HepG2 (cell line): ENCODE results near the gene MAN2B2. TPM values are rescaled to one million over a fixed set of nuclear protein-coding genes. Genes with fewer than 3 reads are reported as not detected.

Experiments
- ATAC-seq: fragments of 200-7000 bp; cut with Tn5 transposase; 3 replicates; pipeline ENCODE4 v1.9.1; 2020; ENCODE audit warnings: mild to moderate bottlenecking, moderate library complexity
- BruUV-seq: library from RNA; stranded (reverse); fragments of 400-500 nt; replicated peaks from 2 replicates; lab custom pipeline; 2021; lab: Mats Ljungman, UMichigan
- CTCF ChIA-PET: fragments of 300-600 bp; formaldehyde crosslinking; extraction: SDS; loops from one replicate; lab custom pipeline; 2021; ENCODE audit warnings: low total read pairs, inconsistent platforms, low intra/inter-chr PET ratio; lab: Yijun Ruan, JAX
- POLR2A ChIA-PET: fragments of 350-600 bp; sonication (Branson Sonifier 250); formaldehyde crosslinking; loops from one replicate; lab custom pipeline; 2020; ENCODE audit warnings: antibody characterized with exemption, inconsistent platforms; lab: Yijun Ruan, JAX
- DNase-seq: peaks from one replicate; pipeline ENCODE4 v3.0.0-alpha.2; 2015; ENCODE audit warnings: low spot score
- FAIRE-seq: peaks from 3 replicates; lab custom pipeline; 2011; peaks lifted over from hg19 to GRCh38; lab: Jason Lieb, UNC
- H2AFZ ChIP-seq: one replicate; pipeline ENCODE4 v1.6.1; 2011; ENCODE audit warnings: low read length, inconsistent platforms
- H3K27ac ChIP-seq: fragments of 300-600 bp; 3 replicates; pipeline ENCODE4 v1.8.0; 2011; ENCODE audit warnings: mixed run types, mild to moderate bottlenecking, mixed read lengths, low read length, inconsistent platforms; ENCODE audit not compliant: insufficient read depth; ENCODE audit errors: extremely low read length
- H3K27me3 ChIP-seq, 2 experiments: fragments of 200-600 bp in 1 of 2; 2 replicates in 1 of 2; 3 replicates in 1 of 2; pipeline versions ENCODE4 v1.6.0 to v1.8.0; 2011; ENCODE audit warnings: low read length in 2 of 2, mild to moderate bottlenecking in 2 of 2, moderate library complexity in 2 of 2, inconsistent platforms in 1 of 2; ENCODE audit not compliant: insufficient read depth in 2 of 2, control insufficient read depth in 1 of 2
- H3K36me3 ChIP-seq, 2 experiments: fragments of 200-600 bp in 1 of 2; replicated peaks in 1 of 2; 2 replicates in 1 of 2; 3 replicates in 1 of 2; pipeline versions ENCODE4 v1.5.1 to v1.8.0; 2011; ENCODE audit warnings: low read length in 2 of 2, inconsistent platforms in 1 of 2; ENCODE audit not compliant: insufficient read depth in 2 of 2, control insufficient read depth in 1 of 2
- H3K4me1 ChIP-seq: 2 replicates; pipeline ENCODE4 v1.5.1; 2012; ENCODE audit warnings: low read length, inconsistent platforms; ENCODE audit not compliant: insufficient read depth
- H3K4me2 ChIP-seq: 2 replicates; pipeline ENCODE4 v1.6.0; 2011; ENCODE audit warnings: low read depth, low read length, inconsistent platforms
- H3K4me3 ChIP-seq, 3 experiments: fragments of 200-600 bp in 1 of 3; sonication (generic), shearing (Covaris generic) in 1 of 3; replicated peaks in 1 of 3; 2 replicates each; pipeline ENCODE4 v1.5.1; 2011 to 2016; ENCODE audit warnings: low read length in 3 of 3, inconsistent platforms in 2 of 3, low read depth in 2 of 3, mild to moderate bottlenecking in 2 of 3, control low read depth in 1 of 3, mixed read lengths in 1 of 3; ENCODE audit not compliant: insufficient read depth in 1 of 3
- H3K79me2 ChIP-seq: one replicate; pipeline ENCODE4 v1.6.1; 2011; ENCODE audit warnings: low read length, inconsistent platforms; ENCODE audit not compliant: insufficient read depth
- H3K9ac ChIP-seq: 2 replicates; pipeline ENCODE4 v1.6.0; 2011; ENCODE audit warnings: mild to moderate bottlenecking, low read depth, low read length, inconsistent platforms; ENCODE audit not compliant: insufficient read depth
- H3K9me3 ChIP-seq: 2 replicates; pipeline ENCODE4 v1.5.1; 2012; ENCODE audit warnings: mild to moderate bottlenecking, low read length
- H4K20me1 ChIP-seq: 2 replicates; pipeline ENCODE4 v1.6.0; 2011; ENCODE audit warnings: inconsistent platforms, mild to moderate bottlenecking, low read length, moderate library complexity; ENCODE audit not compliant: insufficient read depth
- CBX2 ChIP-seq, 2 experiments: fragments of 200-600 bp in 1 of 2; sonication (generic); formaldehyde crosslinking in 1 of 2; IDR thresholded peaks; 2 replicates each; pipeline versions ENCODE4 v1.7.0 to v1.8.1; 2018 to 2022; ENCODE audit warnings: low read depth in 2 of 2, low read length in 1 of 2, mild to moderate bottlenecking in 1 of 2, missing genetic modification reagents in 1 of 2
- HHEX ChIP-seq: IDR thresholded peaks from 2 replicates; pipeline ENCODE4 v1.6.1; 2016; ENCODE audit warnings: control low read depth
- HNRNPL ChIP-seq: fragments of 200-400 bp; formaldehyde crosslinking; IDR thresholded peaks from 2 replicates; pipeline ENCODE4 v1.6.1; 2017; ENCODE audit warnings: mild to moderate bottlenecking, low read depth, low read length
- JUND ChIP-seq: sonication (generic); formaldehyde crosslinking; IDR thresholded peaks from 2 replicates; pipeline ENCODE4 v1.8.0; 2022; ENCODE audit warnings: mild to moderate bottlenecking, missing genetic modification reagents
- KMT2B ChIP-seq: IDR thresholded peaks from 2 replicates; pipeline ENCODE4 v1.6.1; 2016; ENCODE audit warnings: missing genetic modification reagents, missing compliant biosample characterization
- MAFK ChIP-seq, 2 experiments: IDR thresholded peaks in 1 of 2; conservative IDR thresholded peaks in 1 of 2; 2 replicates each; pipeline ENCODE4 v1.6.1; 2011; ENCODE audit warnings: improper control_type of control experiment in 2 of 2, low read length in 2 of 2
- MEIS1 ChIP-seq: sonication (generic); formaldehyde crosslinking; IDR thresholded peaks from 2 replicates; pipeline ENCODE4 v1.9.0; 2021; ENCODE audit warnings: mild to moderate bottlenecking, missing genetic modification reagents, moderate library complexity, borderline replicate concordance
- MIER3 ChIP-seq: IDR thresholded peaks from 2 replicates; pipeline ENCODE4 v1.6.1; 2016; ENCODE audit warnings: missing compliant biosample characterization, borderline replicate concordance
- MTF2 ChIP-seq: sonication (generic); formaldehyde crosslinking; IDR thresholded peaks from 2 replicates; pipeline ENCODE4 v1.5.0; 2020; ENCODE audit warnings: missing genetic modification reagents, borderline replicate concordance
- NFRKB ChIP-seq: fragments of 450-650 bp; IDR thresholded peaks from 2 replicates; pipeline ENCODE4 v1.6.1; 2017
- ZFP90 ChIP-seq: sonication (generic); formaldehyde crosslinking; IDR thresholded peaks from 2 replicates; pipeline ENCODE4 v1.8.0; 2022; ENCODE audit warnings: missing genetic modification reagents, mild to moderate bottlenecking, inconsistent platforms, borderline replicate concordance
- ZNF430 ChIP-seq: sonication (generic); formaldehyde crosslinking; IDR thresholded peaks from 2 replicates; pipeline ENCODE4 v1.9.0; 2021; ENCODE audit warnings: mild to moderate bottlenecking, missing genetic modification reagents
- ZNF614 ChIP-seq: IDR thresholded peaks from 2 replicates; pipeline ENCODE4 v1.6.1; 2018; ENCODE audit warnings: missing biosample characterization, missing genetic modification reagents, inconsistent platforms, borderline replicate concordance
- ZNF720 ChIP-seq: sonication (generic); formaldehyde crosslinking; IDR thresholded peaks from 2 replicates; pipeline ENCODE4 v1.4.0; 2020; ENCODE audit warnings: missing genetic modification reagents
- ZNF839 ChIP-seq: sonication (generic); formaldehyde crosslinking; IDR thresholded peaks from 2 replicates; pipeline ENCODE4 v1.4.0; 2020; ENCODE audit warnings: missing genetic modification reagents, mild to moderate bottlenecking, borderline replicate concordance
- whole genome bisulfite sequencing: methylation state at CpG from one replicate; pipeline ENCODE4 v1.1.6; 2017; ENCODE audit warnings: low lambda C conversion rate; 5-methylcytosine and 5-hydroxymethylcytosine counted together
- in situ Hi-C: cut with HindIII; loops from 2 replicates; pipeline ENCODE4 v1.10.0; 2017; ENCODE audit warnings: low pct_unique_long_range_greater_than_20kb; ENCODE audit not compliant: extremely low pct_ligation_motif_present
- intact Hi-C: fragments of 100-400 bp; cut with micrococcal nuclease; formaldehyde crosslinking; loops from one replicate; pipeline ENCODE4 v1.10.0; 2022; ENCODE audit not compliant: unreplicated experiment
- polyA plus RNA-seq, 8 experiments: library from polyadenylated mRNA; depleted of rRNA in 3 of 8; stranded (reverse) in 7 of 8; unstranded in 1 of 8; fragments of >200 nt; fragmentation: Illumina TruSeq in 4 of 8; extraction: Trizol in 4 of 8; gene quantifications; 2 replicates each; pipeline versions ENCODE4 v1.2.1 to v1.2.3, GENCODE V29; 2011 to 2016; ENCODE audit warnings: low read depth in 4 of 8, missing spikeins in 1 of 8, mixed read lengths in 1 of 8; ENCODE audit not compliant: insufficient read depth in 1 of 8
- total RNA-seq, 5 experiments: library from RNA; depleted of rRNA; stranded (reverse); fragments of >200 nt; fragmentation: Illumina TruSeq; extraction: Trizol; gene quantifications; 2 replicates each; pipeline ENCODE4 v1.2.3, GENCODE V29; 2016; ENCODE audit warnings: low read depth in 1 of 5
- TF ChIP-seq, protein P1 (sequence below): sonication (generic); formaldehyde crosslinking; IDR thresholded peaks from 2 replicates; pipeline ENCODE4 v1.4.0; 2020; ENCODE audit warnings: missing genetic modification reagents
- TF ChIP-seq, protein P2 (sequence below): conservative IDR thresholded peaks from 2 replicates; pipeline ENCODE4 v1.6.1; 2018; ENCODE audit warnings: missing genetic modification reagents

Gene MAN2B2
- total and polyA plus RNA-seq, 2 of the 13 experiments (the other 11 are each of a cell fraction or from before 2014, with no cell fraction given), result 4.8 to 5.4 TPM

- TF ChIP-seq, protein P1, sequence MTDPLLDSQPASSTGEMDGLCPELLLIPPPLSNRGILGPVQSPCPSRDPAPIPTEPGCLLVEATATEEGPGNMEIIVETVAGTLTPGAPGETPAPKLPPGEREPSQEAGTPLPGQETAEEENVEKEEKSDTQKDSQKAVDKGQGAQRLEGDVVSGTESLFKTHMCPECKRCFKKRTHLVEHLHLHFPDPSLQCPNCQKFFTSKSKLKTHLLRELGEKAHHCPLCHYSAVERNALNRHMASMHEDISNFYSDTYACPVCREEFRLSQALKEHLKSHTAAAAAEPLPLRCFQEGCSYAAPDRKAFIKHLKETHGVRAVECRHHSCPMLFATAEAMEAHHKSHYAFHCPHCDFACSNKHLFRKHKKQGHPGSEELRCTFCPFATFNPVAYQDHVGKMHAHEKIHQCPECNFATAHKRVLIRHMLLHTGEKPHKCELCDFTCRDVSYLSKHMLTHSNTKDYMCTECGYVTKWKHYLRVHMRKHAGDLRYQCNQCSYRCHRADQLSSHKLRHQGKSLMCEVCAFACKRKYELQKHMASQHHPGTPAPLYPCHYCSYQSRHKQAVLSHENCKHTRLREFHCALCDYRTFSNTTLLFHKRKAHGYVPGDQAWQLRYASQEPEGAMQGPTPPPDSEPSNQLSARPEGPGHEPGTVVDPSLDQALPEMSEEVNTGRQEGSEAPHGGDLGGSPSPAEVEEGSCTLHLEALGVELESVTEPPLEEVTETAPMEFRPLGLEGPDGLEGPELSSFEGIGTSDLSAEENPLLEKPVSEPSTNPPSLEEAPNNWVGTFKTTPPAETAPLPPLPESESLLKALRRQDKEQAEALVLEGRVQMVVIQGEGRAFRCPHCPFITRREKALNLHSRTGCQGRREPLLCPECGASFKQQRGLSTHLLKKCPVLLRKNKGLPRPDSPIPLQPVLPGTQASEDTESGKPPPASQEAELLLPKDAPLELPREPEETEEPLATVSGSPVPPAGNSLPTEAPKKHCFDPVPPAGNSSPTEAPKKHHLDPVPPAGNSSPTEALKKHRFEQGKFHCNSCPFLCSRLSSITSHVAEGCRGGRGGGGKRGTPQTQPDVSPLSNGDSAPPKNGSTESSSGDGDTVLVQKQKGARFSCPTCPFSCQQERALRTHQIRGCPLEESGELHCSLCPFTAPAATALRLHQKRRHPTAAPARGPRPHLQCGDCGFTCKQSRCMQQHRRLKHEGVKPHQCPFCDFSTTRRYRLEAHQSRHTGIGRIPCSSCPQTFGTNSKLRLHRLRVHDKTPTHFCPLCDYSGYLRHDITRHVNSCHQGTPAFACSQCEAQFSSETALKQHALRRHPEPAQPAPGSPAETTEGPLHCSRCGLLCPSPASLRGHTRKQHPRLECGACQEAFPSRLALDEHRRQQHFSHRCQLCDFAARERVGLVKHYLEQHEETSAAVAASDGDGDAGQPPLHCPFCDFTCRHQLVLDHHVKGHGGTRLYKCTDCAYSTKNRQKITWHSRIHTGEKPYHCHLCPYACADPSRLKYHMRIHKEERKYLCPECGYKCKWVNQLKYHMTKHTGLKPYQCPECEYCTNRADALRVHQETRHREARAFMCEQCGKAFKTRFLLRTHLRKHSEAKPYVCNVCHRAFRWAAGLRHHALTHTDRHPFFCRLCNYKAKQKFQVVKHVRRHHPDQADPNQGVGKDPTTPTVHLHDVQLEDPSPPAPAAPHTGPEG (CRISPR knock-in tag), result no peak
- TF ChIP-seq, protein P2, sequence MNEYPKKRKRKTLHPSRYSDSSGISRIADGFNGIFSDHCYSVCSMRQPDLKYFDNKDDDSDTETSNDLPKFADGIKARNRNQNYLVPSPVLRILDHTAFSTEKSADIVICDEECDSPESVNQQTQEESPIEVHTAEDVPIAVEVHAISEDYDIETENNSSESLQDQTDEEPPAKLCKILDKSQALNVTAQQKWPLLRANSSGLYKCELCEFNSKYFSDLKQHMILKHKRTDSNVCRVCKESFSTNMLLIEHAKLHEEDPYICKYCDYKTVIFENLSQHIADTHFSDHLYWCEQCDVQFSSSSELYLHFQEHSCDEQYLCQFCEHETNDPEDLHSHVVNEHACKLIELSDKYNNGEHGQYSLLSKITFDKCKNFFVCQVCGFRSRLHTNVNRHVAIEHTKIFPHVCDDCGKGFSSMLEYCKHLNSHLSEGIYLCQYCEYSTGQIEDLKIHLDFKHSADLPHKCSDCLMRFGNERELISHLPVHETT (CRISPR knock-in tag), result no peak
- TF ChIP-seq HNRNPL, result no peak
- no peak for TF ChIP-seq ZNF839 (CRISPR knock-in tag)
- TF ChIP-seq NFRKB, result no peak
Observed at GRCh38 chr4:6634746-6635145, 59.8 kb downstream of the MAN2B2 start (continued).

DNA sequence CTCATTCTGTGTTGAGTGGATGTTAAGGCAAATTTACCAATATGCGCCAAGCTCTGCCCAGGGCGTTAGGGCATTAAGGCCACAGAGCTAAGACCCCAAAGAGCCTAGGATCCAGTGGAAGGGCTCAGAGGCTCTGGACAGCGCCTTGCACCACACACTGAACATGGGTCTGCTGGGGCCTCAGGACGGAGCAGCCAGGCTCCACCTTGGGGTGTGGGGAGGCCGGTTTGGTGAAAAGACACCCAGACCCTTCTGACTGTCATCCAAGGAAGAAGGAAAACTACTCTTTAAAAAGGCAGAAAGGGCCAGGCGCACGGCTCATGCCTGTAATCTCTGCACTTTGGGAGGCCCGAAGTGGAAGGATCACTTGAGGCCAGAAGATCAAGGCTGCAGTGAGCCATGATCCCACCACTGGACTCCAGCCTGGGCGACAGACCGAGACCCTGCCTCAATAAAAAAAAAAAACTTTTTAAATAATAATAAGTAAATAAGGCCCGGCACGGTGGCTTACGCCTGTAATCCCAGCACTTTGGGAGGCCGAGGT lies 64.2 kb downstream of the MAN2B2 start:
- in situ Hi-C loops, result no loop called here
- H4K20me1 ChIP-seq, result peaks cover 13% of the 10 kb centered on the region
- BruUV-seq, result no TSS peak
- no peak overlapping the region for H3K27ac ChIP-seq
- WGBS, result 92% methylated on average over 14 of the region's 14 CpGs
- H3K4me3 ChIP-seq, result no peak overlapping the region
- FAIRE-seq, result no peak
- H3K27me3 ChIP-seq, result no peaks in the 10 kb centered on the region; a peak in 1 of 5 replicates
- peaks cover 43% of the 10 kb centered on the region for H3K4me1 ChIP-seq
- ChIA-PET POLR2A (interaction anchor here (4.2 kb wide), 1 partner anchor 50 kb away, joined by 24 read pairs; no protein-coding TSS in a partner anchor), CTCF (no interaction called here)
- no peak overlapping the region for H3K4me2 ChIP-seq
- ATAC-seq, result no peak
- no peak overlapping the region for H2AFZ ChIP-seq
- no peak for DNase-seq
- H3K9ac ChIP-seq, result no peak overlapping the region
- peaks cover 0 to 17% of the 10 kb centered on the region in 2 experiments; a peak in 2 of 5 replicates for H3K36me3 ChIP-seq
- peaks cover 33% of the 10 kb centered on the region for H3K79me2 ChIP-seq
- H3K9me3 ChIP-seq, result no peaks in the 10 kb centered on the region
- intact Hi-C loops, result no loop called here
- TF ChIP-seq ZNF430 (no peak), MAFK (conservative IDR thresholded peaks at IDR 0.05 in 1 of 2, IDR thresholded peaks at IDR 0.05 in 1 of 2; ENCODE audit: low read length in 2 of 2) (no peak), ZFP90 (CRISPR knock-in tag) (no peak), MTF2 (CRISPR knock-in tag) (no peak), ZNF720 (no peak), MEIS1 (CRISPR knock-in tag) (no peak), JUND (CRISPR knock-in tag) (no peak), CBX2 (IDR thresholded peaks at IDR 0.05; ENCODE audit: low read depth, low read length) (no peak), CBX2 (CRISPR knock-in tag; IDR thresholded peaks at IDR 0.05; ENCODE audit: low read depth) (no peak), KMT2B (no peak), HHEX (CRISPR knock-in tag) (no peak), MIER3 (CRISPR knock-in tag) (no peak), ZNF614 (CRISPR knock-in tag) (no peak)
